GM19043 (cell line): Measurements from ENCODE around the gene GLDN.
A peak's percentile ranks its signal among the peaks of the same experiment; 100 is the strongest.

Experiments used
- ATAC-seq: cut with Tn5 transposase; IDR thresholded peaks from one replicate; pipeline ENCODE4 v1.9.1; 2021; ENCODE audit warnings: low read depth; ENCODE audit not compliant: unreplicated experiment

The GLDN gene

DNA sequence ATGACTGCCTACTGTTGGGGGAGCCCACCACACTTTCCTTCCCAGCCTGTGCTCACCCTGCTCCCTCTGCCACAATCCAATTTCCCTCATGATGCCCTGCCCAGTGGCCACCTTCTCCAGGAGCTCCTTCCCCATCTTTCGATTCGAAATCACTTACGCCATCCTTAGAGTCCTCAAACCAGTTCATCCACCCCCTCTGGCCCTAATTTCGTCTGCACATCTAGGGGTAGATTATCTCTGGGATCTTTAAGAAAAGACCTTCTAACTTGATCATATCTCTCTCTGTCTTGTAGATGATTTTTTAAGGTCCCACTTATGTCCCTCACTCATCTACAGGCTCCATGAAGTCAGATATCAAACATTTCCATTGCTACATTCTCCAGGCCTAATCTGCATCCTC is 20.1 kb upstream of the GLDN start:
- no peak for ATAC-seq

DNA sequence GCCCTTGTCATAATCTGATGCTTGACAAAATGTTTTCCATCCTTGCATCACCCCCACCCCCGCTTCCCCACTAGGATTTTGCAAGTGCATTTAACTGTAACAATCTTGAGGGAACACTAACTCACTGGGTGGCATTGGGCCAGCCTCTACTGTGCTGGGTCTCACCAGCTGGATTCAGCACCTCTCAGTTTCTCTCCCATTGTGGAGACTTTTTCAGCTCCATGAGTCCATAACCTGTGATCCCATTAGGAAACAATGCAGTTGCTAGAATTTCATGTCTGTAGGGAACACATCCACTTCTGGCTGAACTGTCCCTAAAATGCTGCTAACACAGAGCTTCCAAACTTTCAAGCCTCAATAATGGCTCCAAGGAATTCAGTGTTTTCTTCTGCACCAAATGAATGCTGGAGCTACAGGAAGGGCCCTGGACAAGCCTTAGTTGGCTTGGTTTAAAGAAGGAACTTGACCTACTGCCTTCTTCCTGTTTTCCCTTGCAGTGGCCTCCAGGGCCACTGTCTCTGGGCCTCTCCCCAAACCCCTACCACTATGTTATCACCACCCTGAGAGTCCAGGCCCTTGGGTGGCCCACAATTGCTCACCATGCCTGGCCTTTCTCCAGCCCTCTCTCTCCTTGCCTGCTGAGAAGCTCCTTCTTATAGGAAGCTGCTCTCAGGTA is 18.7 kb upstream of the GLDN start:
- ATAC-seq, result no peak

DNA sequence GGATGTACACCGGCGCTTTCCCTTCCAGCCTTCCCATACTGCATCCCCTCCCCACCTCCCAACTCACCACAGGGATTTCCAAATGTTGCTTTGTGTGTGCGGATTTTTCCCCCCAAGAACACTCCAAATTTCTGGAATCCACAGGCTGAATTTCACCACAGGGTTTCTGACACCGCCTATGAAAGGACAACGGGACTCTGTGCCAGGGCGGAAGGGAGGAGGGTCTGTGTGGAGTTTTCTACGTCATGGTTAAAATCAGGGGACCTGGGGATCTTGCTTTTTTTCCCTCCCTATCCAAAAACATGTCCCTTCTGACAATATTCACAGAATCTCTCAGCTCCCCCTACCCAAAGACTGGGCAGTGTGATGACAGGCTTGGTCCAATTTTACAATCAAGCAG is 17.7 kb upstream of the GLDN start:
- ATAC-seq, result no peak

GRCh38 chr15:51325167-51325566 is 16.3 kb upstream of the GLDN start:
- no peak for ATAC-seq

DNA sequence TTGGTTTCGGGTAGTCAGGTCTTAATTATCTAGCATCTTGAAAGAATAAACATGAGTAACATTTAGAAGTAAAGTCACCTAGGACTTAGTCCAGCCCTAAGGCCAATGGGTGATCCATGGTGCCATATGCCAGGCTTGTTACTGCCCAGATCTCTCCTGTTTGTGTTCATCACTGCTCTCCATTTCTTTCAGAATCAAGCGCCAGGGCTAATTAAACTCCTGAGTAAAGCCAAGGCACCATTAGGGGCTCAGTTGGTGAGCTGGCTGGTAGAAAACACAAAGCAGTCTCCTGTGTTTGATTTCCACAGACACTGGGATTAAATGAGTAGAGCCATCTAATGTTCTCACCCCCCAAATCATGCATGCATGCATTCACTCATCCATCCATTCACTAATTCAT is 14.4 kb upstream of the GLDN start:
- no peak for ATAC-seq

GRCh38 chr15:51328926-51329325 is 12.5 kb upstream of the GLDN start:
- ATAC-seq, result no peak

DNA sequence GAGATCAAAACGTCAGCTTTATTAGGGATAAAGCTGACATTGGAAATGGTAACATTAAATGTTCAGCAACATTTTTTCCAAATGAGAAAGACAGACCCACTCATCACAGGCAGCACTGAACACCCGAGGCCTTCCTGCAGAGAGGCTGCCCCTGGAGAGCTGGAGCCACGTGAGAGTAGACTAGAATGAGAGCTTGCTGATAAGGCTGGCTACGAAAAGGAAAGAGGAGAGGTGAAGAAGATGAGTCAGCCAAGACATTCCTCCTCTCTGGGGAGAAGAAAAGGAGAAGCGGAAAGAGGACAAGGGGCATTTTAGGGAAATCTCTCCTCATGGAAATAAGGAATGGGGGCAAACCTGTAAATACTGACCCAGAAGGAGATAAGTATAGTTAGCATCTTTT is 10.3 kb upstream of the GLDN start:
- no peak for ATAC-seq

GRCh38 chr15:51332206-51333147 is 9.0 kb upstream of the GLDN start:
- ATAC-seq, result no peak

- no peak for ATAC-seq
Measured at GRCh38 chr15:51333571-51333970, 7.9 kb upstream of the GLDN start.

DNA sequence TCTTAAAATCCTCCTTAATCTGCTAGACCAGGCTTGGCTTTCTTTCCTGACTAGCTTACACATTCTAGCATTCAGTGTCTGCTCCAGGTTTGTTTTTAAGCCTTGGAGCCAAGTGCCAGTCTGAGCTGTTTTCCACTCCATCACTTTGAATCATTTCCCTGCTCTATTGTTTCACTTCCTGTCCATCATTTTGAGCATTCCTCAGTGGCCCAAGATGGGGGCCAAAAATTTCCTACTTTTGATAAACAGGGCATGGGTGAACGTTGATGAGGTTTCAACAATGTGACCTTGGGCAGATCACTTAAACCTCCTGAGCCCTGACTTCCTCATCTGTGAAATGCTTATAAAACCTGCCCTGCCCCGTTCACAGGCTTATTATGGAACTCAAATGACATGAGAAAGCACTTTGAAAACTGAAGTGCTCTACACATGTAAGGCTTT is 7.4 kb upstream of the GLDN start:
- ATAC-seq, result no peak

GRCh38 chr15:51335087-51335486 is 6.4 kb upstream of the GLDN start:
- ATAC-seq, result no peak

DNA sequence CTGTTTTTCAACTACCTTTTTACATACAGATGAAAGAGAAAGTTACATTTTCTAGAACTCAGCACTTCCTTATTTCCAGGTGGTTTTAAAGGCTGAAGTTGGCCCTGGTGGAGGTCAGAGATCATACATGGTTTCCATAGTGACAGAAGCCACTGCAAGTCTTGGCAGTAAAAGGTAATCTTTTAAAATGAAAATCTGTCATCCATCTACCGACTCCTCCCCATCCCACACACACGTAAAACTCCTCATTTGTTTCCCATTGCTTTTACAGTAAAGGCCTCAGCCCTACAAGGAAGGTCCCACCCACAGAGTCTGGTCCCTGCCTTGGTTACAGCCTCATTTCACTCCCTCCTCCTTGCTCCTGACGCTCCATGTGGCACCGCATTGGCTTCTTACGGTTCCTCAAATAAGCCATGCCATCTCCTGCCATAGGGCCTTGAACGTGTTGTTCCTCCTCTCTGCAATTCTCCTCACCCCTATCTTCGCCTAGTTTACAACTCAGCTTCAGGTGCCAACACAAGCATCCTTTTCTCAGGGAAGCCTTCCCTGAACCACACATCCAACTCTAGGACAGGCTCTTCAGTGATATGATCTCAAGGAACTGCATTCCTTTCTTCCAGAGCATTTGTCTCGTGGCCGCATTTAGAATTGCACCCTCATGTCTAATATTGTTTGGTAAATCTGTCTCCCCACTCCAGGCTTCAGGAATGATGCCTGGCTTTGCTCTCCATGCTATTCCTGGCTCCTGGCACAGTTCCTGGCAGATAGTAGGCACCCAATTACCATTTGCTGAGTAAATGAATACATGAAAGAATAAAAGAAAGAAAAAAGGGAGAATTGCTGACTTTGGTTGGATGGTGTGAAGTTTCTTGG is 5.7 kb upstream of the GLDN start:
- peak; percentile 67 for ATAC-seq

DNA sequence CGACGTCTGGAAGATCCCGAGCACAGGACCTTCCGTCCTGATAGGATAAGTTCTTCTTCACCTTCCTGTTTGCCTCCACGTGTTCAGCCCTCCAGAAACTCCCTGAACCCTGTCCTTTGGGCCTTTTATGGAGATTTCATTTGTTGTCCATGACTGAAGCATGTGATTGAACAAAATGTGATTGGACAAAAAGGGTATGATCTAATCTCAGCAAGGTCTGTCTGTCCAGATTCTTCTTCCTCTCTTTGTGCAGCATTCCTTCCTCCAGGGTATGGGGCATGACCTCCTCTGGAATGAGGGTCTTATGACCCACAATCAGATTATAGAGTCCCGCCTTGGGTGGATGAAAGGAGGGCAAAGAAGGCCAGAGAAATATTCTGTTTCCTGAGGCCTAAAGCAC is 3.0 kb upstream of the GLDN start, which contains the start of gene CYP19A1:
Gene CYP19A1 (minus strand): TSS at position 101 of the 400 bp plus-strand sequence. CDS start 95,684 bp downstream, outside the sequence.
- ATAC-seq, result no peak

GRCh38 chr15:51342227-51342999 is 958 bp downstream of the GLDN start:
- no peak for ATAC-seq

DNA sequence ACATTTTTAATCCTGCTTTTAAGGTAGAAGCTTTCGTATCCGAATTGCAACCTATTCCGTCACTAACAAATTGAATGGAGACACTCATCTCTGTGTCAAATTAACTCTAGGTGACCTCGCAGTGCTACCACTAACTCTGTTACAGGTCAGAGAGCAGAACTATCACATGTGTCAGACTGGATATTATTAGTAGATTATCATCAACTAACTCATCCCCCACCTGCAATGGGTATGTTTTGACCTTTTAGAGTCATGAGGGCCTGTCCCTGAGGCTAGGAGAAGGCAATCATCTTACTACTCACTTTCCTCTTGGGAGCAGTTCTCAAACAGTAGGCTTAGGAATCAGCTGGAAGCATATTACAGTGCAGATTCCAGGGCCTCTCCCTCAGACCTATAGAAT is 2.0 kb downstream of the GLDN start:
- no peak for ATAC-seq

DNA sequence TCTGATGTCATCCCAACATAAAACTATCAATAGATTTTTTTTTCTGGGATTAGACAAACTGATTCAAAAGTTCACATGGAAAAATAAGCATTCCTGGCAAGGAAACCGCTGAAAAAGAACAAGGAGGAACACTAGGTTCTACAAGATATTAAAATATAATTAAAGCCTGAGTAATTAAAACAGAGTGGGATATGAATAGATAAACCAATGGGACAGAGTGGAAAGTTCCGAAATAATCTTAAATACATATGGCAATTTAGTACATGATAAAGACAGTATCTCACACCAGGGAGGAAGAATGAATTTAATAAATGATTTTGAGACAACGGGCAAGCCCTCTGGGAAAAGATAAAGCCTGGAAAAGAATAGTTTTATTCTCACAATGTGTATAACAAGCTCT is 4.7 kb downstream of the GLDN start:
- no peak for ATAC-seq

- peak; percentile 97 for ATAC-seq
Measured at GRCh38 chr15:51348688-51349087, 7.2 kb downstream of the GLDN start.

DNA sequence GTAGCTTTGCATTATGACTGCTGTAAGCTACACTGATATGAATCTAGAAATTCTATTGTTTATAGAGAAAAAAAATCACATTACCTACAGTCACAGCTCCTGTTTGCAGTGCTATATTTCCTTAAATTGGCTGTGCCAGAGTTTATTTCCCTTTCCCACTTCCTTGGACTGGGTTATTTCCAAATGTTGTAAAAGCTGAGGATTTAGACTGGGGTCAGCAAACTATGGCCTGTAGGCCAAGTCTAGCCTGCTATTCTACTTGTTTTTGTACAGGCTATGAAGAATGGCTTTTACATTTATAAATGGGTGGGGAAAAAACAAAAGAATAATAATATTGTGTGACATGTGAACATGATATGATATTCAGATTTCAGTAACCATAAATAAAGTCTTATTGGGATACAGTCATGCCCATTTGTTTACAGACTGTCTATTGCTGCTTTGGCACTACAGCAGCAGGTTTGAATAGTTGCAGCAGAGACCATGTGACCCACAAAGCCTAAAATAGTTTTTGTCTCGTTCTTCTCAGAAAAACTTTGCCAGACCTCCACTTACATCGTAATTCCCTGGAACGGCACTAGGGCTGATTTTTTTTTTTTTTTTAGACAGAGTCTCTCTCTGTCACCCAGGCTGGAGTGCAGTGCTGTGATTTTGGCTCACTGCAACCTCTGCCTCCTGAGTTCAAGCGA is 7.8 kb downstream of the GLDN start:
- ATAC-seq, result no peak

DNA sequence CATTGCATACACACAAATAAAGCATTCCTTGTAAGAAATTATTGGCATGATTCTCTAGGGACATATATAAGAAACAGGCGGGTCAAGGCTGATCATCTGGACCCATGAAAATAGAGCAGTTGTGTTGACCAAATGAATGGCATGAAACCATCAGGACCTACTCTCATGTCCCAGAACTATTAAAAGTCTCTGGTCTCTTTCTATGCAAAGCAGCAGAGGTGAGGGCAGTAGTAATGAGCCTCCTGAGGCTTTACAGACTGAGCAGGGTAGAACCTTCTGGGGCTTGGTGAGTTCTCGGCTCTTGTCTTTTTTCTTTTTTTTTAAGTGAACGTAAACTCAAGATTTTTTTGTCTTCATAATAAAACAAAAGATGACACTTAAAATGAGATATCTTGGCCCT is 9.3 kb downstream of the GLDN start:
- no peak for ATAC-seq
